SIG-M5 (cell line): Measurements from ENCODE around the gene ARPC1A.
"Not testable (repeated sequence)": the region's sequence is repeated elsewhere in the genome, so short reads cannot be mapped to it uniquely, and the experiment has no call there.

Experiments used
- DNase-seq: peaks from one replicate; lab custom pipeline; 2025; lab: John Stamatoyannopoulos, UW

The ARPC1A gene

GRCh38 chr7:99325592-99326407, at the start of gene ARPC1A:
Gene ARPC1A, plus strand, starts transcription at chr7:99325898. Its CDS starts 7,456 bp downstream, at chr7:99333354.
- peak; percentile 17 for DNase-seq

GRCh38 chr7:99278180-99278579, 47.5 kb upstream of the ARPC1A start:
- no peak for DNase-seq

GRCh38 chr7:99284165-99284564, 41.5 kb upstream of the ARPC1A start:
- DNase-seq = not testable (repeated sequence)

- DNase-seq = no peak
Measured at GRCh38 chr7:99287779-99288534, 37.7 kb upstream of the ARPC1A start.

- DNase-seq = no peak
Measured at GRCh38 chr7:99289185-99289584, 36.5 kb upstream of the ARPC1A start.

- not testable (repeated sequence) for DNase-seq
Measured at GRCh38 chr7:99290148-99290547, 35.5 kb upstream of the ARPC1A start.

GRCh38 chr7:99290980-99291607, 34.6 kb upstream of the ARPC1A start:
- DNase-seq = no peak

- no peak for DNase-seq
Measured at GRCh38 chr7:99292127-99292526, 33.6 kb upstream of the ARPC1A start.

GRCh38 chr7:99293167-99293566, 32.5 kb upstream of the ARPC1A start:
- DNase-seq = no peak

- no peak for DNase-seq
Measured at GRCh38 chr7:99293650-99294049, 32.0 kb upstream of the ARPC1A start.

GRCh38 chr7:99296471-99296870, 29.2 kb upstream of the ARPC1A start:
- DNase-seq = no peak

- DNase-seq = no peak
Measured at GRCh38 chr7:99301496-99301895, 24.2 kb upstream of the ARPC1A start.

GRCh38 chr7:99305473-99306260, 20.0 kb upstream of the ARPC1A start:
- no peak for DNase-seq

GRCh38 chr7:99308461-99309074, 17.1 kb upstream of the ARPC1A start:
- no peak for DNase-seq

GRCh38 chr7:99309111-99309510, 16.6 kb upstream of the ARPC1A start:
- no peak for DNase-seq

GRCh38 chr7:99310004-99310403, 15.7 kb upstream of the ARPC1A start:
- no peak for DNase-seq

- no peak for DNase-seq
Measured at GRCh38 chr7:99311702-99312101, 14.0 kb upstream of the ARPC1A start.

GRCh38 chr7:99312316-99313203, 13.1 kb upstream of the ARPC1A start:
- DNase-seq = no peak

GRCh38 chr7:99313204-99313573, 12.5 kb upstream of the ARPC1A start:
- no peak for DNase-seq

GRCh38 chr7:99314504-99314903, 11.2 kb upstream of the ARPC1A start:
- DNase-seq = no peak

- no peak for DNase-seq
Measured at GRCh38 chr7:99320371-99320770, 5.3 kb upstream of the ARPC1A start.
